ENCODE data around the gene AIG1. TPM values are rescaled to one million over a fixed set of nuclear protein-coding genes. Genes with fewer than 3 reads are reported as not detected.
A peak's percentile ranks its signal among the peaks of the same experiment; 100 is the strongest.

The AIG1 gene
- total and polyA plus RNA-seq, 2 of the 13 experiments (the other 11 are each of a cell fraction or from before 2014, with no cell fraction given), result 115 to 197 TPM

- TF ChIP-seq AFF4 (CRISPR knock-in tag; IDR thresholded peaks at IDR 0.05), result peak; percentile 32
- TF ChIP-seq, protein P1, sequence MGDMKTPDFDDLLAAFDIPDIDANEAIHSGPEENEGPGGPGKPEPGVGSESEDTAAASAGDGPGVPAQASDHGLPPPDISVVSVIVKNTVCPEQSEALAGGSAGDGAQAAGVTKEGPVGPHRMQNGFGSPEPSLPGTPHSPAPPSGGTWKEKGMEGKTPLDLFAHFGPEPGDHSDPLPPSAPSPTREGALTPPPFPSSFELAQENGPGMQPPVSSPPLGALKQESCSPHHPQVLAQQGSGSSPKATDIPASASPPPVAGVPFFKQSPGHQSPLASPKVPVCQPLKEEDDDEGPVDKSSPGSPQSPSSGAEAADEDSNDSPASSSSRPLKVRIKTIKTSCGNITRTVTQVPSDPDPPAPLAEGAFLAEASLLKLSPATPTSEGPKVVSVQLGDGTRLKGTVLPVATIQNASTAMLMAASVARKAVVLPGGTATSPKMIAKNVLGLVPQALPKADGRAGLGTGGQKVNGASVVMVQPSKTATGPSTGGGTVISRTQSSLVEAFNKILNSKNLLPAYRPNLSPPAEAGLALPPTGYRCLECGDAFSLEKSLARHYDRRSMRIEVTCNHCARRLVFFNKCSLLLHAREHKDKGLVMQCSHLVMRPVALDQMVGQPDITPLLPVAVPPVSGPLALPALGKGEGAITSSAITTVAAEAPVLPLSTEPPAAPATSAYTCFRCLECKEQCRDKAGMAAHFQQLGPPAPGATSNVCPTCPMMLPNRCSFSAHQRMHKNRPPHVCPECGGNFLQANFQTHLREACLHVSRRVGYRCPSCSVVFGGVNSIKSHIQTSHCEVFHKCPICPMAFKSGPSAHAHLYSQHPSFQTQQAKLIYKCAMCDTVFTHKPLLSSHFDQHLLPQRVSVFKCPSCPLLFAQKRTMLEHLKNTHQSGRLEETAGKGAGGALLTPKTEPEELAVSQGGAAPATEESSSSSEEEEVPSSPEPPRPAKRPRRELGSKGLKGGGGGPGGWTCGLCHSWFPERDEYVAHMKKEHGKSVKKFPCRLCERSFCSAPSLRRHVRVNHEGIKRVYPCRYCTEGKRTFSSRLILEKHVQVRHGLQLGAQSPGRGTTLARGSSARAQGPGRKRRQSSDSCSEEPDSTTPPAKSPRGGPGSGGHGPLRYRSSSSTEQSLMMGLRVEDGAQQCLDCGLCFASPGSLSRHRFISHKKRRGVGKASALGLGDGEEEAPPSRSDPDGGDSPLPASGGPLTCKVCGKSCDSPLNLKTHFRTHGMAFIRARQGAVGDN (CRISPR knock-in tag; IDR thresholded peaks at IDR 0.05), result peak; percentile 90
- no peak for TF ChIP-seq PLRG1 (conservative IDR thresholded peaks at IDR 0.05)
- TF ChIP-seq ATAD3A (CRISPR knock-in tag; IDR thresholded peaks at IDR 0.05), result 0 out of 2 replicates have a peak, but pooled peaks have one; percentile 64
- TF ChIP-seq NKX3-1 (CRISPR knock-in tag; IDR thresholded peaks at IDR 0.05), result peak; percentile 13; the same call in 1 of the 2 replicates
- TF ChIP-seq, protein P2, sequence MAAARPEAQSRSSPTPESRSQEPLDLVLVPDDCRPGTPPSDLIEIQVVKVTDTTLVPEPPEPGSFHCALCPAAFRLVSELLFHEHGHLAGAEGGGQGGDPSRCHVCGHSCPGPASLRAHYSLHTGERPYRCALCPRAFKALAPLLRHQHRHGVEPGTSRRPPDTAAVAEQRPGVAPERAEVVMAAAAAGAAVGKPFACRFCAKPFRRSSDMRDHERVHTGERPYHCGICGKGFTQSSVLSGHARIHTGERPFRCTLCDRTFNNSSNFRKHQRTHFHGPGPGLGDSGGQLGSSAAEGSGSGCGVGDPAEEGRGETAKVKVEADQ (CRISPR knock-in tag; IDR thresholded peaks at IDR 0.05; ENCODE audit: borderline replicate concordance), result peak; percentile 65; the same call in 1 of the 2 replicates
- TF ChIP-seq ZNF30 (CRISPR knock-in tag; IDR thresholded peaks at IDR 0.05), result 0 out of 2 replicates have a peak, but pooled peaks have one; percentile 7
- TF ChIP-seq ZNF607 (CRISPR knock-in tag; IDR thresholded peaks at IDR 0.05; ENCODE audit: borderline replicate concordance), result peak; percentile 63; the same call in 1 of the 2 replicates
- TF ChIP-seq DNMT3B (CRISPR knock-in tag; conservative IDR thresholded peaks at IDR 0.05), result no peak
- no peak for TF ChIP-seq HOXA7 (CRISPR knock-in tag; IDR thresholded peaks at IDR 0.05)
- TF ChIP-seq GTF2F1 (IDR thresholded peaks at IDR 0.05; ENCODE audit: low read length), result no peak
- TF ChIP-seq ELK4 (CRISPR knock-in tag; IDR thresholded peaks at IDR 0.05; ENCODE audit: borderline replicate concordance), result no peak
- peak; percentile 24 for TF ChIP-seq DBP (CRISPR knock-in tag; IDR thresholded peaks at IDR 0.05; ENCODE audit: not compliant biosample characterization)
- TF ChIP-seq MED13 (CRISPR knock-in tag; IDR thresholded peaks at IDR 0.05), result peak; percentile 67; the same call in 1 of the 2 replicates
- TF ChIP-seq, protein P3, sequence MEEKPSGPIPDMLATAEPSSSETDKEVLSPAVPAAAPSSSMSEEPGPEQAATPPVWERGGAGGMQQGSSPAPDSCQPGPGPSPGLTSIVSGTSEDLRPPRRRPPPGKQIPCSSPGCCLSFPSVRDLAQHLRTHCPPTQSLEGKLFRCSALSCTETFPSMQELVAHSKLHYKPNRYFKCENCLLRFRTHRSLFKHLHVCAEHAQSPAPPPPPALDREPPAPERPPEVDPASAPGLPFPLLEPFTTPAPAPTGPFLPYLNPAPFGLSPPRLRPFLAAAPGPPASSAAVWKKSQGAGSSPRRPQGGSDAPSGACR (CRISPR knock-in tag; IDR thresholded peaks at IDR 0.05), result peak; percentile 86; the same call in 1 of the 2 replicates
- TF ChIP-seq, protein P4, sequence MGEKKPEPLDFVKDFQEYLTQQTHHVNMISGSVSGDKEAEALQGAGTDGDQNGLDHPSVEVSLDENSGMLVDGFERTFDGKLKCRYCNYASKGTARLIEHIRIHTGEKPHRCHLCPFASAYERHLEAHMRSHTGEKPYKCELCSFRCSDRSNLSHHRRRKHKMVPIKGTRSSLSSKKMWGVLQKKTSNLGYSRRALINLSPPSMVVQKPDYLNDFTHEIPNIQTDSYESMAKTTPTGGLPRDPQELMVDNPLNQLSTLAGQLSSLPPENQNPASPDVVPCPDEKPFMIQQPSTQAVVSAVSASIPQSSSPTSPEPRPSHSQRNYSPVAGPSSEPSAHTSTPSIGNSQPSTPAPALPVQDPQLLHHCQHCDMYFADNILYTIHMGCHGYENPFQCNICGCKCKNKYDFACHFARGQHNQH (CRISPR knock-in tag; IDR thresholded peaks at IDR 0.05), result peak; percentile 79
Measured at GRCh38 chr6:143060354-143060805, 309 bp upstream of the AIG1 start (continued).

All from HepG2 (cell line).